ENCODE measurements around the gene SLC7A6.

The SLC7A6 gene

GRCh38 chr16:68310774-68311511 is 46.6 kb downstream of the SLC7A6 start, which contains the start of the genes PRMT7 and SLC7A6OS:
TSS of gene PRMT7 (plus strand) at chr16:68311019. CDS start at chr16:68315980, 4,961 bp downstream.
TSS of gene SLC7A6OS (minus strand) at chr16:68310946. CDS start at chr16:68310926, 20 bp downstream.
- DNase-seq = peak; percentile 73

- DNase-seq = no peak
Observed at GRCh38 chr16:68313116-68313515, 48.8 kb downstream of the SLC7A6 start.

GRCh38 chr16:68319185-68319908 is 55.0 kb downstream of the SLC7A6 start:
- no peak for DNase-seq

- DNase-seq = no peak
Observed at GRCh38 chr16:68324336-68324735, 60.0 kb downstream of the SLC7A6 start.

- DNase-seq = no peak
Observed at GRCh38 chr16:68324780-68325357, 60.5 kb downstream of the SLC7A6 start.

GRCh38 chr16:68328151-68328859 is 64.0 kb downstream of the SLC7A6 start:
- DNase-seq = peak; percentile 18

GRCh38 chr16:68328860-68329390 is 64.6 kb downstream of the SLC7A6 start:
- DNase-seq = no peak

GRCh38 chr16:68331879-68332410 is 67.6 kb downstream of the SLC7A6 start:
- no peak for DNase-seq

- no peak for DNase-seq
Observed at GRCh38 chr16:68332411-68333121, 68.2 kb downstream of the SLC7A6 start.

- no peak for DNase-seq
Observed at GRCh38 chr16:68335175-68335574, 70.8 kb downstream of the SLC7A6 start.

- no peak for DNase-seq
Observed at GRCh38 chr16:68338326-68339119, 74.2 kb downstream of the SLC7A6 start.

- DNase-seq = no peak
Observed at GRCh38 chr16:68339214-68339613, 74.9 kb downstream of the SLC7A6 start.

GRCh38 chr16:68342620-68343019 is 78.3 kb downstream of the SLC7A6 start:
- DNase-seq = no peak

GRCh38 chr16:68343137-68343536 is 78.8 kb downstream of the SLC7A6 start:
- DNase-seq = no peak

- no peak for DNase-seq
Observed at GRCh38 chr16:68344252-68344651, 79.9 kb downstream of the SLC7A6 start.

GRCh38 chr16:68345351-68345810 is 81.1 kb downstream of the SLC7A6 start:
- DNase-seq = no peak

GRCh38 chr16:68345958-68346635 is 81.8 kb downstream of the SLC7A6 start:
- no peak for DNase-seq

- no peak for DNase-seq
Observed at GRCh38 chr16:68346892-68347480, 82.7 kb downstream of the SLC7A6 start.

GRCh38 chr16:68347605-68348004 is 83.3 kb downstream of the SLC7A6 start:
- DNase-seq = no peak
